Psoas muscle (tissue), 8 donors: Measurements from ENCODE around the gene FGF6. TPM values are rescaled to one million over a fixed set of nuclear protein-coding genes. Genes with fewer than 3 reads are reported as not detected.

ENCODE experiments used
- ATAC-seq, 4 donors: fragments of 200-7000 bp; cut with Tn5 transposase; one replicate each; pipeline ENCODE4 v1.9.1; 2020; ENCODE audit warnings: moderate library complexity in 3 of 4, mild to moderate bottlenecking in 2 of 4
- DNase-seq, 2 donors: peaks; one replicate each; pipeline ENCODE4 v3.0.0-alpha.2; 2020
- H3K27ac ChIP-seq: fragments of 200-600 bp; one replicate; pipeline ENCODE4 v1.8.0; 2022
- H3K27me3 ChIP-seq, 3 donors: fragments of 200-600 bp in 1 of 3; one replicate each; pipeline versions ENCODE4 v1.6.1 to v1.8.0; 2013 to 2022; ENCODE audit warnings: low read length in 2 of 3, mild to moderate bottlenecking in 2 of 3, moderate library complexity in 1 of 3; ENCODE audit not compliant: insufficient read depth in 3 of 3
- H3K36me3 ChIP-seq, 2 donors: fragments of 200-600 bp in 1 of 2; one replicate each; pipeline versions ENCODE4 v1.6.1 to v1.8.0; 2013 to 2022; ENCODE audit warnings: low read depth in 1 of 2, mild to moderate bottlenecking in 1 of 2, moderate library complexity in 1 of 2; ENCODE audit not compliant: insufficient read depth in 1 of 2
- H3K4me1 ChIP-seq: fragments of 200-600 bp; one replicate; pipeline ENCODE4 v1.8.0; 2022
- H3K4me3 ChIP-seq: fragments of 200-600 bp; one replicate; pipeline ENCODE4 v1.8.0; 2022; ENCODE audit warnings: mild to moderate bottlenecking
- H3K9me3 ChIP-seq: fragments of 200-600 bp; one replicate; pipeline ENCODE4 v1.8.0; 2022
- WGBS, 3 donors: extraction: QIAGEN DNeasy Blood & Tissue Kit; methylation state at CpG; one replicate each; pipeline versions ENCODE4 v1.1.6 to v1.1.7; 2013; 5-methylcytosine and 5-hydroxymethylcytosine counted together
- intact Hi-C, 2 donors: fragments of 100-400 bp; cut with DNase I; formaldehyde crosslinking; loops; one replicate each; pipeline versions ENCODE4 v1.11.0 to v1.14.2; 2022
- polyA plus RNA-seq, 3 donors: library from polyadenylated mRNA; stranded (reverse); fragments of 200-250 nt; gene quantifications; one replicate each; pipeline ENCODE4 v1.2.3, GENCODE V29; 2013
- total RNA-seq, 4 donors: library from RNA; stranded (reverse); fragmentation: NEBNext Ultra II Directional in 2 of 4; extraction: Animal tissue kit (Norgen Biotek cat#: 25700) in 2 of 4; gene quantifications; one replicate each; pipeline versions ENCODE4 v1.2.1 to v1.2.4, GENCODE V29; 2021 to 2023
- TF ChIP-seq, protein P1 (sequence below): fragments of 200-600 bp; IDR thresholded peaks from one replicate; pipeline ENCODE4 v1.8.0; 2022; ENCODE audit warnings: antibody characterized with exemption
- donor health status: healthy with polysubstance abuse.
- donor health status: DM: no; HTN: no; CAD: no; lungs with moderate emphysema.
- donor health status: Bipolar disorder and iron deficiency.
- donor health status: healthy.
- donor health status: DM: yes; HTN: yes; CAD: no.
- donor health status: DM: no; HTN: no; CAD: no.
- donor health status: DM: no; HTN: no; CAD: no.
- donor health status: DM: yes; HTN: yes; CAD: no.

The FGF6 gene
- total and polyA plus RNA-seq, 7 donors: 0.61 to 27.1 (median 4.0) TPM; not detected in 1

DNA sequence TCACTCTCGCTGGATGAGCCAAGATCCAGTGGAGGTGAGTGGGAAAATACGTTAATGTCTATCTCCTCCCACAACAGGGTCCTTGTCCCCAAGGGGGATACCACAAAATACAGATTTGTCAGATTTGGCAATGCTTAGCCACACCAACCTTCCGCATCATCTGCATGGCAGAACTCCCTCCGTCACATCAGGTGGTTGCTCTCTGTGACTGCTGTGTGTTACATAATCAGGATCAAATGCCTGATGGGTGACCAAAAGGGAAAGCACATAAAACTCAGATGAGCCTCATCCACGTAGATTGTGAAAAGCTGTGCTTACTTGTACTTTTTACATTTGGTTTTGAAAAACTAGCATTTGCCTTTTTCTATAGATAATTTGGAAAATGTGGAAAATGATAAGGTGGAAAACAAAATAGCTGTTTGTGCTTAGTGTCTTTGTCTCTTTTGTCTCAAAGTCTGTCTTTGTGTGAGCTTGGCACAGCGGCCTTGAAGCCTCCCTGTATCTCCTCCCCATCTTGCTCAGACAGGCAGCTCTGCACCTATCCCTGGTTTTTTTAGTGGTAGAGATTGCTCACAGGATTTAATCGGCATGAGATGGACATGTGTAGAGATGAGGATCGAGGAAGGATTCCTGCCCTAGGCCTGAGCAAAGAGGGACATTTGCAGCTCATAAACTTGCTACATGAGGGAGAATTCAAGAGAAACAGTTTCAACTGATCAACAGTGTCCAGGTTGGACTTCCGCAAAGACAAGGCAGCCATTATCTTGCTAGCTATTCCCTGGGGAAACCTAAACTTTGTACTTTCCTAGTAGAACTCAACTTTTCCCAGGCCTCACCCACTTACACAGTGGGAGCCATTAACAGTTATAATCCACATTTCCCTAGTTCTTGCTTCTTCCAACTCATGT is 3.6 kb upstream of the FGF6 start:
- Histone ChIP-seq H3K9me3 (no peaks in the 10 kb centered on the region), H3K36me3 (no peaks in the 10 kb centered on the region), H3K4me1 (peaks cover 39% of the 10 kb centered on the region), H3K4me3 (no peak overlapping the region), H3K27me3 (no peaks in the 10 kb centered on the region), H3K27ac (peak overlapping the region; percentile 86)
- TF ChIP-seq, protein P1, sequence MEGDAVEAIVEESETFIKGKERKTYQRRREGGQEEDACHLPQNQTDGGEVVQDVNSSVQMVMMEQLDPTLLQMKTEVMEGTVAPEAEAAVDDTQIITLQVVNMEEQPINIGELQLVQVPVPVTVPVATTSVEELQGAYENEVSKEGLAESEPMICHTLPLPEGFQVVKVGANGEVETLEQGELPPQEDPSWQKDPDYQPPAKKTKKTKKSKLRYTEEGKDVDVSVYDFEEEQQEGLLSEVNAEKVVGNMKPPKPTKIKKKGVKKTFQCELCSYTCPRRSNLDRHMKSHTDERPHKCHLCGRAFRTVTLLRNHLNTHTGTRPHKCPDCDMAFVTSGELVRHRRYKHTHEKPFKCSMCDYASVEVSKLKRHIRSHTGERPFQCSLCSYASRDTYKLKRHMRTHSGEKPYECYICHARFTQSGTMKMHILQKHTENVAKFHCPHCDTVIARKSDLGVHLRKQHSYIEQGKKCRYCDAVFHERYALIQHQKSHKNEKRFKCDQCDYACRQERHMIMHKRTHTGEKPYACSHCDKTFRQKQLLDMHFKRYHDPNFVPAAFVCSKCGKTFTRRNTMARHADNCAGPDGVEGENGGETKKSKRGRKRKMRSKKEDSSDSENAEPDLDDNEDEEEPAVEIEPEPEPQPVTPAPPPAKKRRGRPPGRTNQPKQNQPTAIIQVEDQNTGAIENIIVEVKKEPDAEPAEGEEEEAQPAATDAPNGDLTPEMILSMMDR: no peak
- DNase-seq (no peak), ATAC-seq (peak; percentile 49 to 57 (median 53))
- WGBS, 3 donors: 66 to 85% (median 67%) methylated on average over 9 of the region's 9 CpGs
- intact Hi-C loops: no loop called here

DNA sequence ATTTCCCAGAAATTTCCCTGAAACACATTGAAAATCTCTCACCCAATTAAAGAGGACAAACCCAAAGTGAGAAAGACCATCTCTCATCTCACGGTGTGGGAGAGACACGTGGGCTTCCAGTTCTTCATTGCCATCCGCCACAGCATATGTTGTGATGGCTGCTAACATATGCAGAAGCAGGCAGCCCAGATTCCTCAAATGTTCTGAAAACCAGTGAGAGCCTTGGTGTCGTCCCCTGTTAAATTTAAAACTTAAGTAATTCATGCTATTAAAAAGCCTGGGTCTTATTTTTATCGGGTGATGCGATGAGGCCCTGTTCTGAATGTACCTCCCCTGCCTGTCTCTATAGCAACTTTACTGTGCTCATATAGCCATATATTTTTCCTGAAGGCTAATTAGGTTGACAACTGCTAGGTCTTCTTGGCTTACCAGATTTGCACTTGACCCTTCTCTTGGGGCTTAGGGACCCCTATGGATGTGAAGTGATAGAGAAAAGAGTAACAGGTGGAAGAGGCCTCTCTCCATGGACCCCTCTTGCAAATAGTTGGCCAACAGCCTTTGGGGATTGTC is 2.8 kb upstream of the FGF6 start:
- intact Hi-C loops: no loop called here
- H3K36me3 ChIP-seq: no peaks in the 10 kb centered on the region
- DNase-seq: no peak
- WGBS, 3 donors: 48 to 66% (median 52%) methylated on average over 6 of the region's 6 CpGs
- TF ChIP-seq, protein P1: no peak
- peaks cover 39% of the 10 kb centered on the region for H3K4me1 ChIP-seq
- peak overlapping the region; percentile 86 for H3K27ac ChIP-seq
- H3K27me3 ChIP-seq: no peaks in the 10 kb centered on the region
- no peak overlapping the region for H3K4me3 ChIP-seq
- H3K9me3 ChIP-seq: no peaks in the 10 kb centered on the region
- no peak for ATAC-seq

DNA sequence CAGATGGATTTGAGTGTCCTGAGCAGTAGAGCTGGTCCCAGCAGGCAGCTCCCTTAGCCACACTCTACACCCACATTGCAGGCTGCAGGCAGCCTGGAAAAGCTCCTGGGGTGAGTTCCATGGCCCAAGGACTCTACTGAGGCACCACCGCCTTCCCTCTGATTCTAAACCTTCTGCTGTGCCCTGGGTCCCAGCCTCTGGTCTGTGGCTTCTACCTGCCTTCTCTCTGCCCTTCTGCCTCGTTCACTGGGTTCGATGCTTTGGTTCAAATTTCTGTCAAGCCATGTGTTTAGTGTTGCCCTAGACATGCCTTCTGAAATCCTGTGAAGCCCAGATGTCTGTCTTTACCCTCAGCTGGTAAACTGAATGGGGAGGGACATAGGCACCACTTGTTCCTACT is 1.5 kb upstream of the FGF6 start:
- intact Hi-C loops: no loop called here
- TF ChIP-seq, protein P1: no peak
- H3K36me3 ChIP-seq: no peaks in the 10 kb centered on the region
- H3K27ac ChIP-seq: peak overlapping the region; percentile 86
- no peak overlapping the region for H3K4me3 ChIP-seq
- no peaks in the 10 kb centered on the region for H3K27me3 ChIP-seq
- 73 to 83% (median 80%) methylated on average over 3 of the region's 3 CpGs for WGBS, 3 donors
- ATAC-seq: no peak
- no peaks in the 10 kb centered on the region for H3K9me3 ChIP-seq
- DNase-seq: no peak
- peaks cover 40% of the 10 kb centered on the region for H3K4me1 ChIP-seq

DNA sequence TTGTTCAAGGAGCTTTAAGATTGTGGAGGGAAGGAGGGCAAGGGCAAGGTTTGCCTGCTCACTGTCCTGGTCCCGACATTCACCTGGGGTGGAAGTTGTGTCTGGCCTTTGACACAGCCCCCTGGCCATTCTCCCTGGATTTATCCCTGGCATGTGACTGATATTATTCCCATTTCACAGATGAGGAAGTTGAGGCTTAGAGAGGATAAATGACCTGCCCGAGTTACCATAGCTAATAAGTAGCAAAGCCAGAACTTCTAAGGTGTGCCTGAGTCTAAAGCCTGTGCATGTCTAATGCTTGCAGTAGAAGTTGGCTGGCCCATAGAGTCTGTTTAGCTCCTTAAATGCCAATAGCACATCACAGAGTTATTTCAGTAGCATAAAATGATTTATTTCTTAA is 720 bp upstream of the FGF6 start:
- no peak for DNase-seq
- peaks cover 42% of the 10 kb centered on the region for H3K4me1 ChIP-seq
- 55 to 95% (median 71%) methylated on average over 2 of the region's 2 CpGs for WGBS, 3 donors
- no peaks in the 10 kb centered on the region for H3K36me3 ChIP-seq
- H3K9me3 ChIP-seq: no peaks in the 10 kb centered on the region
- intact Hi-C loops: no loop called here
- no peak overlapping the region for H3K4me3 ChIP-seq
- peak overlapping the region; percentile 86 for H3K27ac ChIP-seq
- TF ChIP-seq, protein P1: no peak
- ATAC-seq: no peak
- H3K27me3 ChIP-seq: no peaks in the 10 kb centered on the region
